HL-60/S4 treated with phorbol 12-myristate 13-acetate at 8.2 ng/mL for 4 days and 3 days (cell line): ENCODE results near the gene LTB4R2.

Source experiments
- in situ Hi-C: fragments of 300-500 bp; cut with MboI; formaldehyde crosslinking; loops from 2 replicates; pipeline ENCODE4 v1.15.0; 2022; ENCODE audit warnings: low sequenced_read_pairs

Gene LTB4R2

GRCh38 chr14:24297190-24297964 lies 12.6 kb upstream of the LTB4R2 start:
- in situ Hi-C loops, result loop anchor here (10.0 kb wide), 1 partner anchor 53 kb away; the partner anchor contains the start of gene TINF2

GRCh38 chr14:24298892-24299254 lies 11.1 kb upstream of the LTB4R2 start:
- in situ Hi-C loops, result loop anchor here (10.0 kb wide), 1 partner anchor 54 kb away; the partner anchor contains the start of gene TINF2

- in situ Hi-C loops, result loop anchor here (10.0 kb wide), 1 partner anchor 55 kb away; the partner anchor contains the start of gene TINF2
Measured at GRCh38 chr14:24299255-24300191, 10.4 kb upstream of the LTB4R2 start, which contains the start of the genes DHRS1 and NOP9. TSS of gene DHRS1 (minus strand) at chr14:24299780. CDS start at chr14:24299106, 674 bp downstream. TSS of gene NOP9 (plus strand) at chr14:24299850. CDS start at chr14:24299955, 105 bp downstream.

- in situ Hi-C loops, result no loop called here
Measured at GRCh38 chr14:24300326-24300980, 9.5 kb upstream of the LTB4R2 start.

GRCh38 chr14:24304019-24304387 lies 5.9 kb upstream of the LTB4R2 start:
- in situ Hi-C loops, result no loop called here

- in situ Hi-C loops, result no loop called here
Measured at GRCh38 chr14:24307156-24307574, 2.8 kb upstream of the LTB4R2 start.

GRCh38 chr14:24307575-24308341 lies 2.2 kb upstream of the LTB4R2 start, which contains the start of gene CIDEB:
TSS of gene CIDEB (minus strand) at chr14:24307977. CDS start at chr14:24307858, 119 bp downstream.
- in situ Hi-C loops, result no loop called here

GRCh38 chr14:24308342-24309124 lies 1.4 kb upstream of the LTB4R2 start:
- in situ Hi-C loops, result no loop called here

- in situ Hi-C loops, result no loop called here
Measured at GRCh38 chr14:24310265-24310645, 315 bp downstream of the LTB4R2 start.

GRCh38 chr14:24310646-24311604 lies 985 bp downstream of the LTB4R2 start, which contains the start of gene LTB4R:
TSS of gene LTB4R (plus strand) at chr14:24311502. CDS start at chr14:24315652, 4,150 bp downstream.
- in situ Hi-C loops, result no loop called here

GRCh38 chr14:24311837-24312615 lies 2.1 kb downstream of the LTB4R2 start:
- in situ Hi-C loops, result no loop called here

GRCh38 chr14:24312736-24313507 lies 3.0 kb downstream of the LTB4R2 start:
- in situ Hi-C loops, result no loop called here

GRCh38 chr14:24313913-24314312 lies 4.0 kb downstream of the LTB4R2 start:
- in situ Hi-C loops, result no loop called here

GRCh38 chr14:24314377-24315193 lies 4.6 kb downstream of the LTB4R2 start:
- in situ Hi-C loops, result no loop called here

- in situ Hi-C loops, result no loop called here
Measured at GRCh38 chr14:24315243-24315806, 5.4 kb downstream of the LTB4R2 start.
